ENCODE results near the gene HMCES.

Gene HMCES, protein sequence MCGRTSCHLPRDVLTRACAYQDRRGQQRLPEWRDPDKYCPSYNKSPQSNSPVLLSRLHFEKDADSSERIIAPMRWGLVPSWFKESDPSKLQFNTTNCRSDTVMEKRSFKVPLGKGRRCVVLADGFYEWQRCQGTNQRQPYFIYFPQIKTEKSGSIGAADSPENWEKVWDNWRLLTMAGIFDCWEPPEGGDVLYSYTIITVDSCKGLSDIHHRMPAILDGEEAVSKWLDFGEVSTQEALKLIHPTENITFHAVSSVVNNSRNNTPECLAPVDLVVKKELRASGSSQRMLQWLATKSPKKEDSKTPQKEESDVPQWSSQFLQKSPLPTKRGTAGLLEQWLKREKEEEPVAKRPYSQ

DNA sequence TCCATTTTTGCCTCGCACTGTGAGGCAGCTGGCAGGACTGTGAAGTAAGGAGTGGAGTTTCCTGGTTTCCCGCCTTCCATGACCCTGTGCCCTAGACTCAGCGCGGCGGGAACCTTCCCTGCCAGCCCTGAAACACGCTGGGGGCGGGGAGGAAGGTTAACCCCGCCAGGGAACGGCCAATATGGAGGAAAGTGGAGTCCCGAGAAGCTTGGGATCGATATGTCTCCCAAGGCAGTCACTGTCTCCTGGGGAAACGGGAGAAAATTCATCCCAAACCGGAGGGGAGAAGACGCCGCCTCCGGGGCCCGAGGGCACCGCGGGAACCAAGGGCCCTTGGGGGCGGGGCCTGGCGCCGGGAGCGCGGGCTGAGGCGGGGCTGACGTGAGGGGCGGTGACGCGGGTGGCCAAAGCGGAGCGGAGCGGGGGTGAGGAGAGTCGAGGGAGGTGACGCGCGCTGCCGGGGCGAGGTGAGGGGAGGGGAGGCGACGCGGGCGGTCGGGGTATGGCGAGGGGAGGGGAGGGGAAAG lies at the start of gene HMCES:
Gene HMCES (plus strand): TSS at position 432 of the 527 bp plus-strand sequence. CDS start 863 bp downstream, outside the sequence.
- peak; percentile 96 for DNase-seq

DNA sequence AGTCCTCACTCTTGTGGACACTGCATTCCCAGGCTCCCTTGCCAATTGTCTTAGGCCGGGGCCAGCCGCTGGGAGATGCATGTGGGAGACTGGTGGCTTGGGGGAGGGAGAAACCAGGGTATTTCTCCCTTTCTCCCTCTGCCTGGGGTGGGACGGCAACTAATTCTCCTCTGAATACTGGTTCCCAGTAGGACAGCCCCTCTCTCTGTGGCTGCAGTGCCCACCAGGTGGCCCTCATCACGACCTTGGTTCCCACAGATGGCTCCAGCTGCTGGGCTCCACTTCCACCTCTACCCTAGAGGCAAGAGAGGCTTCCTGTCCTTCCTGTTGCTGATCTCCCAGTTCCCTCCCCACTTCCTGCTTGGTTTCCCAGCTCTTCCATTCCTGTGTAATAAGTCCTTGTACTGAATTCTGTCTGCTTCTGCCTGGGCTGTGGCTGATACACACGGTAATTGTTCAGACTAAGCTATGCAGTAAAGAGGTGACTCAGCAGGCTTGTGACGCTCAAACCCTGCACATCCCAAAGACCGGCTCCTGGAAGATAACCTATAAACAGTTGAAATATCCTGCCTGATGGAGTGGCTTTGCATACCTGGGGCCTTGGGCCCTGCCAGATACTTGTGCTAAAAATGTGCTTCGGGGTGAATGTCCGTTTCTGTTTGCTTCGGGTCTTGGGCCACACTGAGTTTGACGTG lies 49.6 kb upstream of the HMCES start:
- DNase-seq: no peak

DNA sequence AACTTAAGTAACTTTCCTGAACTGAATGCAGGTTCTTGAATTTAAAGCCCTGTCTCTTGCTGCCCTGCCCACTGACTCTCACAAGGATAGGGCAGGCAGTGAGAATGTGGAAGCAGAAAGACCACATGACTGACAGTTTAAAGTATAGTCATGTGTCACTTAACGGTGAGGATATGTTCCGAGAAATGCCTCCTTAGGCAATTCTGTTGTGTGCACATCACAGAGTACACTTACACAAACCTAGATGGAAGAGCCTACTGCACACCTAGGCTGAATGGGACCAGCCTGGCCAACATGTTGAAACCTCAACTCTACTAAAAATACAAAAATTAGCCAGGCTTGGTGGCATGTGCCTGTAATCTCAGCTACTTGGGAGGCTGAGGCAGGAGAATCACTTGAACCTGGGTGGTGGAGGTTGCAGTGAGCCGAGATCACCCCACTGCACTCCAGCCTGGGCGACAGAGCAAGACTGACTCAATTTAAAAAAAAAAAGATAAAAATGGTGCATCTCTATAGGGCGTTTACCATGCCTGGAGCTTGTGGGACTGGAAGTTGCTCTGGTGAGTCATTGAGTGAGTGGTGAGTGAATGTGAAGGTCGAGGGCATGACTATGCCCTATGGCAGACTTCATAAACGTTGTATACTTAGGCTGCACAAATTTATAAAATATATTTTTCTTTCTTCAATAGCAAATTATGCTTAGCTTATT lies 48.2 kb upstream of the HMCES start:
- peak; percentile 28 for DNase-seq

- DNase-seq: no peak
Observed at GRCh38 chr3:129231331-129232119, 47.1 kb upstream of the HMCES start.

DNA sequence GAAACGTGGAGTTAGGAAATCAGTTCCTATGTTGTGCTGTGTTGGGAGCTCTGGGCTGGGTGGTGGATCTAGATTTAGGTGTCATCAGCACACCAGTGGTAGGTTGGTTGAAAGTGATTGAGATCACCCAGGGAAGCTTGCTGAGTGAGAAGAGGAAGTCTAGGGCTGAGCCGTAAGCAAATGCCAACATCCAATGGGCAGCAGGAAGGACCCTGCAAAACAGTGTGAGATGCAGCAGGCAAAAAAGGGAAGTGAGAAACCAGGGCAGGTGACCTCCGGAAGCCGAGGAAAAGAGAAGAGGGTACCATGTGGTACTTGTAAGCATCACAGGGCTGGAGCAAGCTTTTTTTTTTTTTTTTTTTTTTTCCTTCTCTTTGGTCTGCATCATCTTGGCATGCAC lies 45.1 kb upstream of the HMCES start:
- peak; percentile 47 for DNase-seq

DNA sequence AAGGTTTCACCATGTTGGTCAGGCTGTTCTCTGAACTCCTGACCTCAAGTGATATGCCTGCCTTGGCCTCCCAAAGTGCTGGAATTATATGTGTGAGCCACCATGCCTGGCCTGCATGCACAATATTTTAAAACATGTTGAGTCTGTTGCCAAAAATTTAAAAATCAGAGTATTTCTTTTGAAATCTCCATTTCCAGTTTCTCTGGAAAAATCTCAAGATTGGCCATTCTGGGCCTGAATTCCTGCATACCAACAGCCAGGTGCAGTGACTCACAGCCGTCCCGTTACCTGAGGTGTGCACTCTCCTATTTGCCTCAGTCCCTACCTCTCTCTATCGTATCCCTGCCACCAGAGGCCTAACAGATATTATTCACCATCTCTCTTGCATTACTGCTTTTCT lies 44.2 kb upstream of the HMCES start:
- no peak for DNase-seq

- no peak for DNase-seq
Observed at GRCh38 chr3:129235344-129235917, 43.2 kb upstream of the HMCES start.

GRCh38 chr3:129238945-129239705 lies 39.5 kb upstream of the HMCES start:
- DNase-seq: peak; percentile 45

DNA sequence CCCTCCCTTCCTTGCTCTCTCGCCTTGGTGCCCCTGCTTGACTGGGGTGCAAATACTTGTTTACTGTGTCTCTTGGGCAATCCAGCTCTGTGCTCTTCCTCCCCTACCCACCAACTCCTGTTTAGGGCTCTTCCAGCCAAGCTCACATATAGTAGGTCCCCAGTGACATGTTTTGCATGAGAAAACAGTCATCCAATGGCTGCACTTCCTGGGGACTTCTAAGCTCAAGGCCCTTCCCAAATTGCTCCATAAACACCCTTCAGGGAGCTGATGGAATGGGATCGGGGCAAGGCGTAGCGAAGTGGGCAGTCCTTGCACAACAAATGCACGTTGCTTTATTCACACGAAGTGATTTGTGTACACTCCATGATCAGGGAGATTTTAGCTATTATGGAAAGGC lies 38.7 kb upstream of the HMCES start:
- DNase-seq: no peak

- DNase-seq: no peak
Observed at GRCh38 chr3:129240436-129240835, 38.2 kb upstream of the HMCES start.

- DNase-seq: no peak
Observed at GRCh38 chr3:129245141-129245540, 33.5 kb upstream of the HMCES start.

DNA sequence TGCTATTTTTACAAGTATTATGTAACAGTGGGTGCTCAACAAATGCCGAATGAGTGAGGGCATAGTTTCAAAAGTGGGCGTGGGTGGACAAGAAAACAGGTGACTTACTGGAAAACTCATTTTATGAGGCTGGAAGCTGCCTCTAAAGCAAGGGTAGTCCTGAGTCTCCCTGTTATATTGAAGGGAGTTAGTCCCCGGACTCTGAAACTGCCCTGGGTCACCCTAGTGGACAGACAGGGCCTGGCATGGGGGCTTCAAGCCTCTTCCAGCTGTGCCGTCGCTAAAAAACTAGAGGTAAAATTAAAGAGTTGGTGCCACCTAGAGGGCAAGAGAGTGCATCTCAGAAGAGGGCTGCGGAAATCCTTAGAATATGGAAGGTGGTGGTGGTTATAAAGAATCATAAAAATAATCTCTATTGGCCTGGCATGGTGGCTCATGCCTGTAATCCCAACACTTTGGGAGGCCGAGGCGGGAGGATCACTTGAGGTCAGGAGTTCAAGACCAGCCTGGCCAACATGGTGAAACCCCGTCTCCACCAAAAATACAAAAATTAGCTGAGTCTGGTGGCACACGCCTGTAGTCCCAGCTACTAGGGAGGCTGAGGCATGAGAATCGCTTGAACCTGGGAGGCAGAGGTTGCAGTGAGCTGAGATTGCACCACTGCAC lies 32.9 kb upstream of the HMCES start:
- DNase-seq: peak; percentile 88

GRCh38 chr3:129246636-129247035 lies 32.0 kb upstream of the HMCES start:
- no peak for DNase-seq

DNA sequence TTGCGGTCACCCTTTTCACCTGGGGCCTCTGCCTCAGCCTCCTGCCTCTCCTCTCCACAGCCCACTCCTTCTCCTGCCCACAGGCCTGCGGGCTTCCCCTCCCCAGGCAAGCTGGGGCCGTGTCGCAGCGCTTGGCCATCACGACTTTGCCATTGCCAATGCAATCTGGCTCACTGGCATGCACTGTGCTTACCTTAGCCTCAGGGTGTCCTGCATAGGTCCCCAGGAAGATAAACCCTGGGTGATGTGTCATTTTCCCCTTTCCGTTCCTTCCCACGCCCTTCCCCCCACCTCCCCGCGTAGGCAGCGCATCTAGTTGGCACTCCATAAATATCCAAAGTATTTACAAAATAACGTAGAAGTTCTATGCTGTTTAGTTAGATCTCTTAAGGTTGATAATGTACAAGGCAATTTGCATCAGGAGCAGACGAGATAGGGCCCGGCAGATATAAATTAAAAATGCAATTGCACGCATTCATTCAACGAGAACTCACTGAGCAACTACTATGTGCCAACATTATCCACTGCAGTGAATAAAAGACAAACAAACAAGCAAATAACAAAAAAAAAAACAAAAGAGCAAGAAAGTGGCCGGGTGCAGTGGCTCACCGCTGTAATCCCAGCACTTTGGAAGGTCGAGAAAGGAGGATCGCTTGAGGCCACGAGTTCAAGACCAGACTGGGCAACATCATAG lies 30.2 kb upstream of the HMCES start:
- DNase-seq: no peak

DNA sequence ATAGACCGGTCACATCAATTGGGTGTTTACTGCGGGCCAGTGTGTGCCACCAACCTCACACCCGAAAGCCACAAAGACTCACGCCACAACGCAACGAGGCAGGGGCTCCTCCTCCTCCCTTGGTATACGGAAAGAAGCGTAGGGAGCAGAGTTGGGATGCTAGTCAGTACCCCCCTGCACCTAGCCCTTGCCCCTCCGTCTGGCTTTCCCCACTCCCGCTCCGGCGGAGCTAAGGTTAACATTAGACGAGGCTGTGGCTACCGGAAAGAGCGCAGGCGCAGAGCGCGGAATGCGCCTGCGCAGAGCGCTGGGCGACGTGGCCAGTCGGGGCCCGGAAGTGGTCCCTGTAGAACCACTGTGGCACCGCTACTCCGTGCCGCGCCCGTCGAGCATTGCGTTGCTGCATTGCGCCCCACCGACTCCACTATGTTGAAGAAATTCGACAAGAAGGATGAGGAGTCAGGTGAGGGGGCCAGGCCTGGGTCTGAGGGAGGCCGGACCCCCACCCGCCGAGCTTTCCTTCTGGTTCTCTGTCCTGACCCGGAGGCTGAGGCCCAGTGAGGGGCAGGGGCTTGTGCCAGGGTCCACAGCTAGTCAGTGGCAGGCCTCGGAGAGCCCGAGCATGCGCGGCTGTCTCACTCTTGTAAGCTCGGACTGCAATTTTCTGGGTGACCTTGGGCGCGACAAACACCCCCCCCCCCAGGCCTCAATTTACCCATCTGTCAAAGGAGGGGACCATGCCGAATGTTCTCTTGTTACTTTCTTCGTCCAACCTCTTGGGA lies 29.2 kb upstream of the HMCES start, which contains the start of gene COPG1:
Gene COPG1 (plus strand): TSS at position 323 of the 782 bp plus-strand sequence. CDS start 104 bp downstream, at position 427.
- peak; percentile 91 for DNase-seq

DNA sequence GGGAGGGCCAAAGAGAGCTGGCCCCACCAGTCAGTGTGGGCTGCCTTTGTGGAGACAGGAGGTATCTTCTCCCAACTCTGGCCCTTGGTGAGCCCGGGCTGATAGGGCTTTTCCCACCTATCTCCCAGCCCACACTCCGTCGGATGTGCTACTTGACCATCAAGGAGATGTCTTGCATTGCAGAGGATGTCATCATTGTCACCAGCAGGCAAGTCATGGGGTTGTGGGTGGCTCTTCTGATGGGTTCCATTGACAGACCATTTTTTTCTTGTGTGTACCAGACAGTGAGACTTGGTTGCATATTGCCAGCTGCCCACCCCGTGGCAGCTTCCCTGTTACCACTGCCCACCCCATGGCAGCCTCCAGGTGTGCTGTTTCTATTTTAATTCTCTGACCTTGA lies 25.9 kb upstream of the HMCES start:
- DNase-seq: no peak

GRCh38 chr3:129254536-129255230 lies 24.0 kb upstream of the HMCES start:
- no peak for DNase-seq

DNA sequence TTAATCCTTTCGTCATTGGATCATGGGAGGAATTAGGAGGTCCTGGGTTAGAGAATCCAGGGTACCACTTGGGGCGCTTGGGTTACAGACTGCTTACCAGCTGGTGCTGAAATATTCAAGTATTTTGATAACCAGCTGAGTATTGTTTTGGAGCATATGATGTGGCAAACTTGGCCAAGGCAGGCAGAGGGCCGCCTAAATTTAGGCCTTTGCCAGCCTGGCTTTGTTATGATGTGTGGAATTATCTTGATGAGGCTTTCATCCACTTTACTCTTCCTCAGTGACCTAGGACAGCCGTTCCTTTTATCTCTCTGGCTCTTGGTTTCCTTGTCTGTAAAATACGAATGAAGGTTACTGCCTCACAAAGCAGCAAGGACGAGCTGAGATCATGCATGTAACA lies 22.4 kb upstream of the HMCES start:
- DNase-seq: no peak

DNA sequence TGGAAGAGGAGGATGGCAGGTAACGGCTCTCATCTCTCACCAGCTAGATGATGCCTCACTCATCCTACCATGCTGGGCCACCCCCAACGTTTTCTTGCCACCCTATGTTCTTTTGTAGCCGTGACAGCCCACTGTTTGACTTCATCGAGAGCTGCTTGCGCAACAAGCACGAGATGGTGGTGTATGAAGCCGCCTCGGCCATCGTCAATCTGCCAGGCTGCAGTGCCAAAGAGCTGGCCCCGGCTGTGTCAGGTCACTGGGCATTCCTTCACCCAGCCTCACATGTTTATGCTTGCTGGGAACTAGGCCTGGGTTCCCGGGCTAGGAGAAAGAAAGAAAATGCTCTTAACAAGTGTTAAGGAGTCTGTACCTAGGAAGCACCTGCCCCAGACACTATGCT lies 21.1 kb upstream of the HMCES start:
- no peak for DNase-seq
